Measurements from ENCODE around the gene ACBD4. TPM values are rescaled to one million over a fixed set of nuclear protein-coding genes. Genes with fewer than 3 reads are reported as not detected.

Gene ACBD4
- total RNA-seq, 1 donor from 2014 or later = 11.5 TPM

DNA sequence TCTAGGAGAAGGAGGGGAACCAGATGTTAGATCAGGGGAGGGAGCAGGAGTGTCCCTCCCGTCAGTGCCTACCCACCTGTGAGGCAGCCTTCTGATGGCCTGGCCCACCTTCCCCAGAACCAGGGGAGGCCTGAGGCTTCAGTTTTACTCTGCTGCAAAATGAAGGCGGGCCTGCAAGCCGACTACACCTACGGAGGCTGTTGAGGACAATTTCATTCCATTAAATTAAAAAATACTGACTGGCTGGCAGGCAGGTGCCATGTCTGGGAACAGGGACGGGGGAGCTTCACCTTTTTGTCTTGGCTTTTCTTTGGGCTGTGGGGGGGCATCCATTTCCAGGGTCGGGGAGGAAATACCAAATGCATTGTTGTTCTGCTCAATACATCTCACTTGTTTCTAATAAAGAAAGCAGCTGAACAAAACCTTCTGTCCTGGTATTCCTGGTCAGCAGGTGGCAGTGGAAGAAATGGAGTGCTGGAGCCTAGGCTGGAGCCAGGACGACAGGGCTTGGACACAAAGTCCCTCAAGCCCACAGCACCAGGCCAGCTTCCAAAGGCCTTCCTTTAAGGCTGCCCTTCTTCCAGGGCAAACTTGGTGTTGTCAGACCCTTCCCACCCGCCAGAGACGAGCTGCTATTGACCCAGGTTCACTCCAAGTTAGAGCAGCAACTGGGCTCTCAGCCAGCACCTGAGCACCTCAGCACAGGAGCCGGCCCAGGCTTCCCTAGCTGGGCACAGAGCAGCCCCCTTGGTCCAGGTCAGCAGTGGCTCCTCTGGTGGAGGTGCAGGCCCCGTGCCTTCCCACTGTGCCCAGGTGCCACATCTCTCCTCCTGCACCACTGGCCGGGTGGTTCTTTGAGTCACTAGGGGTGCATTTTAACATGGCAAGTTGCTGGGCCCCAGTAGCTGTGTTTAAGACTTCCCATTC lies 26.6 kb upstream of the ACBD4 start:
- H3K4me3 Mint-ChIP-seq = no peak overlapping the region
- no peak for TF ChIP-seq CTCF (conservative IDR thresholded peaks at IDR 0.05)
- H3K27ac Mint-ChIP-seq = no peak overlapping the region
- no peak for DNase-seq (ENCODE audit: extremely low spot score, unreplicated experiment)
- H3K9me3 Mint-ChIP-seq = no peaks in the 10 kb centered on the region
- no peaks in the 10 kb centered on the region for H3K27me3 Mint-ChIP-seq
- H3K36me3 Mint-ChIP-seq = no peaks in the 10 kb centered on the region
- peaks cover 5% of the 10 kb centered on the region for H3K4me1 Mint-ChIP-seq (ENCODE audit: unreplicated experiment)

- Mint-ChIP-seq H3K9me3 (no peaks in the 10 kb centered on the region), H3K27me3 (no peaks in the 10 kb centered on the region), H3K36me3 (no peaks in the 10 kb centered on the region), H3K4me1 (ENCODE audit: unreplicated experiment) (peaks cover 9% of the 10 kb centered on the region), H3K4me3 (no peak overlapping the region), H3K27ac (no peak overlapping the region)
- no peak for TF ChIP-seq CTCF (conservative IDR thresholded peaks at IDR 0.05)
- no peak for DNase-seq (ENCODE audit: extremely low spot score, unreplicated experiment)
Measured at GRCh38 chr17:45110676-45111611, 24.5 kb upstream of the ACBD4 start.

- Mint-ChIP-seq H3K36me3 (no peaks in the 10 kb centered on the region), H3K27ac (no peak overlapping the region), H3K9me3 (no peaks in the 10 kb centered on the region), H3K4me3 (no peak overlapping the region), H3K27me3 (no peaks in the 10 kb centered on the region), H3K4me1 (ENCODE audit: unreplicated experiment) (peaks cover 13% of the 10 kb centered on the region)
- no peak for TF ChIP-seq CTCF (conservative IDR thresholded peaks at IDR 0.05)
- no peak for DNase-seq (ENCODE audit: extremely low spot score, unreplicated experiment)
Measured at GRCh38 chr17:45111850-45112249, 23.6 kb upstream of the ACBD4 start.

GRCh38 chr17:45112559-45113423 lies 22.7 kb upstream of the ACBD4 start:
- H3K36me3 Mint-ChIP-seq = no peaks in the 10 kb centered on the region
- TF ChIP-seq CTCF (conservative IDR thresholded peaks at IDR 0.05) = no peak

DNA sequence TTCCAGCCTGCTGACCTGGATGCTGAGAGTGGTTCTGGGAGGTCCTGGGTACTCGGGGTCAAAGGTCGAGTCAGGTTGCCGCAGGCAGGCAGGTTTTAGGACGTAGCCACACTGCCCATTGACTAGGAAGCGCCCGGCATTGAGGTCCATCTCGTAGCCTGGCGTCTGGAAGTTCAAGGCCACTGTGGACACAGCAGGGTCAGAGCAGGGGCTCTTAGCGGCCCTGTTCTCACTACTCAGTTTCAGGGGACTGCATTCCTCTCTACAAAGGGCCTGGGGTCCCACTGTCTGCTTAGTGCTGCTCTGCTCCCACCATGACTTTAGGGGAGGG lies 22.1 kb upstream of the ACBD4 start:
- no peak for DNase-seq (ENCODE audit: extremely low spot score, unreplicated experiment)
- Mint-ChIP-seq H3K27ac (no peak overlapping the region), H3K36me3 (no peaks in the 10 kb centered on the region), H3K9me3 (no peaks in the 10 kb centered on the region), H3K27me3 (no peaks in the 10 kb centered on the region), H3K4me1 (ENCODE audit: unreplicated experiment) (peaks cover 9% of the 10 kb centered on the region), H3K4me3 (no peak overlapping the region)
- TF ChIP-seq CTCF (conservative IDR thresholded peaks at IDR 0.05) = no peak

More at GRCh38 chr17:45112559-45113423, 22.7 kb upstream of the ACBD4 start:
- H3K9me3 Mint-ChIP-seq = no peaks in the 10 kb centered on the region
- no peaks in the 10 kb centered on the region for H3K27me3 Mint-ChIP-seq
- peaks cover 13% of the 10 kb centered on the region for H3K4me1 Mint-ChIP-seq (ENCODE audit: unreplicated experiment)
- H3K27ac Mint-ChIP-seq = no peak overlapping the region
- no peak overlapping the region for H3K4me3 Mint-ChIP-seq
- DNase-seq (ENCODE audit: extremely low spot score, unreplicated experiment) = no peak

Data from type B pancreatic cell (in vitro differentiated cells).